Endodermal cell (in vitro differentiated cells): Measurements from ENCODE around the gene PANK3. TPM values are rescaled to one million over a fixed set of nuclear protein-coding genes. Genes with fewer than 3 reads are reported as not detected.

Experiments
- DNase-seq: peaks from one replicate; pipeline ENCODE4 v3.0.0-alpha.2; 2017
- H3K27ac ChIP-seq: 2 replicates; pipeline ENCODE4 v1.5.1; 2013; ENCODE audit warnings: mild to moderate bottlenecking, low read depth, low read length, moderate library complexity
- H3K27me3 ChIP-seq: 2 replicates; pipeline ENCODE4 v1.6.1; 2013; ENCODE audit warnings: mild to moderate bottlenecking, low read length, moderate library complexity; ENCODE audit not compliant: insufficient read depth, control insufficient read depth, poor library complexity, severe bottlenecking
- H3K36me3 ChIP-seq: 2 replicates; pipeline ENCODE4 v1.7.0; 2013; ENCODE audit warnings: mild to moderate bottlenecking, low read length, moderate library complexity; ENCODE audit not compliant: control insufficient read depth, insufficient read depth
- H3K4me1 ChIP-seq: one replicate; pipeline ENCODE4 v1.7.0; 2013; ENCODE audit warnings: low read length; ENCODE audit not compliant: control insufficient read depth, insufficient read depth
- H3K4me3 ChIP-seq: 2 replicates; pipeline ENCODE4 v1.5.1; 2013; ENCODE audit warnings: mild to moderate bottlenecking, low read length, moderate library complexity
- H3K9ac ChIP-seq: 2 replicates; pipeline ENCODE4 v1.6.1; 2013; ENCODE audit warnings: mild to moderate bottlenecking, low read length, moderate library complexity; ENCODE audit not compliant: poor library complexity, severe bottlenecking; ENCODE audit errors: extremely low read depth
- H3K9me3 ChIP-seq: 2 replicates; pipeline ENCODE4 v1.6.1; 2013; ENCODE audit warnings: mild to moderate bottlenecking, low read length, moderate library complexity; ENCODE audit not compliant: control insufficient read depth
- H3K27ac Mint-ChIP-seq: 2 replicates; pipeline ENCODE4 v1.8.0; 2020; ENCODE audit warnings: mixed read lengths
- H3K27me3 Mint-ChIP-seq: 2 replicates; pipeline ENCODE4 v1.8.0; 2021; ENCODE audit warnings: mild to moderate bottlenecking, mixed read lengths; ENCODE audit not compliant: insufficient read depth
- H3K36me3 Mint-ChIP-seq: 2 replicates; pipeline ENCODE4 v1.8.0; 2020; ENCODE audit warnings: low read depth, mixed read lengths
- H3K4me1 Mint-ChIP-seq: 2 replicates; pipeline ENCODE4 v1.8.0; 2020; ENCODE audit warnings: mixed read lengths
- H3K4me3 Mint-ChIP-seq: 2 replicates; pipeline ENCODE4 v1.8.0; 2020; ENCODE audit warnings: mild to moderate bottlenecking, moderate library complexity, mixed read lengths
- H3K9me3 Mint-ChIP-seq: 2 replicates; pipeline ENCODE4 v1.8.0; 2020; ENCODE audit warnings: mild to moderate bottlenecking, mixed read lengths
- WGBS, 2 experiments: methylation state at CpG; one replicate each; pipeline versions ENCODE4 v1.1.5 to v1.1.7; 2013; ENCODE audit warnings: missing lambda C conversion rate in 2 of 2, mixed read lengths in 1 of 2; ENCODE audit not compliant: insufficient coverage in 1 of 2, insufficient read length in 1 of 2; 5-methylcytosine and 5-hydroxymethylcytosine counted together
- total RNA-seq, 2 donors: library from RNA; stranded (reverse); fragmentation: NEBNext Ultra II Directional in 1 of 2; extraction: Animal tissue kit (Norgen Biotek cat#: 25700) in 1 of 2; gene quantifications; 2 replicates in 1 of 2; 3 replicates in 1 of 2; pipeline ENCODE4 v1.2.1, GENCODE V29; 2021
- TF ChIP-seq, protein P1 (sequence below): fragments of 200-600 bp; sonication (generic); conservative IDR thresholded peaks from 2 replicates; pipeline ENCODE4 v1.5.0; 2021; ENCODE audit warnings: antibody characterized with exemption, mild to moderate bottlenecking

The PANK3 gene
- total RNA-seq, 2 donors from 2014 or later = 101 to 111 TPM

DNA sequence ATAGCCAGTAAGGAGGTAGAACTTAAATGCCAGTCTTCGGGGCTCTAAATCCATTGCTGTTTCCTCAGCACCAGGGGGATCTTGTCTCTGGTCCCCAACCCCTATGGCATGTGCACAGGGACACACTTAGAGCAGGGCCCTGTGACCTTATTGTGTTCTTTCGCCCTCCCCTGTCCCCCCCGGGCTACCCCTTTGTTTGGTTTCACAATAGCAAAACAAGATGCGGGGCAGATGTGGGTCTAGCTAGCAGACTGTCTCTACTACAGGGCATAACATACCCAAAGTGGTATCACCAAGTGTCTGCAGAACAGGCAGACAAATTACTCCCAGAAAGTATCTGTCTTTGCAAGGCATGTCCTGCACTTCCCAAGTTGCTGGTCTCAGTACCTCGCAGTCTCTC, 48.0 kb downstream of the PANK3 start:
- Histone ChIP-seq H3K9ac (no peak overlapping the region), H3K27ac (no peak overlapping the region), H3K9me3 (no peaks in the 10 kb centered on the region), H3K36me3 (no peaks in the 10 kb centered on the region), H3K4me3 (no peak overlapping the region), H3K27me3 (peaks cover 41% of the 10 kb centered on the region), H3K4me1 (no peaks in the 10 kb centered on the region)
- Mint-ChIP-seq H3K4me1 (no peaks in the 10 kb centered on the region), H3K4me3 (no peak overlapping the region), H3K36me3 (no peaks in the 10 kb centered on the region), H3K27ac (no peak overlapping the region), H3K9me3 (peaks cover 2% of the 10 kb centered on the region), H3K27me3 (peaks cover 37% of the 10 kb centered on the region)
- TF ChIP-seq, protein P1, sequence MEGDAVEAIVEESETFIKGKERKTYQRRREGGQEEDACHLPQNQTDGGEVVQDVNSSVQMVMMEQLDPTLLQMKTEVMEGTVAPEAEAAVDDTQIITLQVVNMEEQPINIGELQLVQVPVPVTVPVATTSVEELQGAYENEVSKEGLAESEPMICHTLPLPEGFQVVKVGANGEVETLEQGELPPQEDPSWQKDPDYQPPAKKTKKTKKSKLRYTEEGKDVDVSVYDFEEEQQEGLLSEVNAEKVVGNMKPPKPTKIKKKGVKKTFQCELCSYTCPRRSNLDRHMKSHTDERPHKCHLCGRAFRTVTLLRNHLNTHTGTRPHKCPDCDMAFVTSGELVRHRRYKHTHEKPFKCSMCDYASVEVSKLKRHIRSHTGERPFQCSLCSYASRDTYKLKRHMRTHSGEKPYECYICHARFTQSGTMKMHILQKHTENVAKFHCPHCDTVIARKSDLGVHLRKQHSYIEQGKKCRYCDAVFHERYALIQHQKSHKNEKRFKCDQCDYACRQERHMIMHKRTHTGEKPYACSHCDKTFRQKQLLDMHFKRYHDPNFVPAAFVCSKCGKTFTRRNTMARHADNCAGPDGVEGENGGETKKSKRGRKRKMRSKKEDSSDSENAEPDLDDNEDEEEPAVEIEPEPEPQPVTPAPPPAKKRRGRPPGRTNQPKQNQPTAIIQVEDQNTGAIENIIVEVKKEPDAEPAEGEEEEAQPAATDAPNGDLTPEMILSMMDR = no peak
- WGBS, 2 experiments = 88 to 100% methylated on average over 2 to 5 of the region's 5 CpGs
- no peak for DNase-seq

DNA sequence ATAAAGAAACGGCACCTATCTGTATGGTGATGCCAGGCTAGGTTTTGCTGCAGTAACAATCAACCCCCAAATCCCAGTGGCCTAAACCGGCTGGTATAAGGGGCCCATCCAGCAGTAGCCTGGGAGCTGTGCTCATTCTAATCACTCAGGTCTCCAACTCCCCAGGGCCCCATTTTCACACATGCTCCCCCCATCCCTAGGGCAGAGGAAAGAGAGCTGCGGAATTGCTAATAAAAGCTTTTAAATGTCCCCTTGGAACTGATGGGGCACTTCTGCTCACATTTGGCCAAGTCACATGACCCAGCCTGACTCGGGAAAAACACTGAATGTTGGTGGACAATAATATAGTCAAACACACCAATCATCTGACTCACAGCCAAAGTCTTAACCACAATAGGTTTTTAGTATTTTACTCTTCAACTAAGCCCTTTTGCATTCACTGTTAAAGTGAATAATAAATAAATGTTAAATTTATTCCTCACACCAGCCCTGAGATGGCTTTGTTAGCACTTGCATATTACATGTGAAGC, 48.5 kb downstream of the PANK3 start:
- Mint-ChIP-seq H3K4me1 (no peaks in the 10 kb centered on the region), H3K4me3 (peak overlapping the region; percentile 57), H3K9me3 (peaks cover 2% of the 10 kb centered on the region), H3K36me3 (no peaks in the 10 kb centered on the region), H3K27me3 (peaks cover 37% of the 10 kb centered on the region), H3K27ac (no peak overlapping the region)
- Histone ChIP-seq H3K27me3 (peaks cover 41% of the 10 kb centered on the region), H3K36me3 (no peaks in the 10 kb centered on the region), H3K27ac (no peak overlapping the region), H3K9me3 (no peaks in the 10 kb centered on the region), H3K9ac (no peak overlapping the region), H3K4me1 (no peaks in the 10 kb centered on the region), H3K4me3 (no peak overlapping the region)
- TF ChIP-seq, protein P1 = no peak
- no peak for DNase-seq
- WGBS, 2 experiments = 91 to 100% methylated on average over 1 to 4 of the region's 4 CpGs

DNA sequence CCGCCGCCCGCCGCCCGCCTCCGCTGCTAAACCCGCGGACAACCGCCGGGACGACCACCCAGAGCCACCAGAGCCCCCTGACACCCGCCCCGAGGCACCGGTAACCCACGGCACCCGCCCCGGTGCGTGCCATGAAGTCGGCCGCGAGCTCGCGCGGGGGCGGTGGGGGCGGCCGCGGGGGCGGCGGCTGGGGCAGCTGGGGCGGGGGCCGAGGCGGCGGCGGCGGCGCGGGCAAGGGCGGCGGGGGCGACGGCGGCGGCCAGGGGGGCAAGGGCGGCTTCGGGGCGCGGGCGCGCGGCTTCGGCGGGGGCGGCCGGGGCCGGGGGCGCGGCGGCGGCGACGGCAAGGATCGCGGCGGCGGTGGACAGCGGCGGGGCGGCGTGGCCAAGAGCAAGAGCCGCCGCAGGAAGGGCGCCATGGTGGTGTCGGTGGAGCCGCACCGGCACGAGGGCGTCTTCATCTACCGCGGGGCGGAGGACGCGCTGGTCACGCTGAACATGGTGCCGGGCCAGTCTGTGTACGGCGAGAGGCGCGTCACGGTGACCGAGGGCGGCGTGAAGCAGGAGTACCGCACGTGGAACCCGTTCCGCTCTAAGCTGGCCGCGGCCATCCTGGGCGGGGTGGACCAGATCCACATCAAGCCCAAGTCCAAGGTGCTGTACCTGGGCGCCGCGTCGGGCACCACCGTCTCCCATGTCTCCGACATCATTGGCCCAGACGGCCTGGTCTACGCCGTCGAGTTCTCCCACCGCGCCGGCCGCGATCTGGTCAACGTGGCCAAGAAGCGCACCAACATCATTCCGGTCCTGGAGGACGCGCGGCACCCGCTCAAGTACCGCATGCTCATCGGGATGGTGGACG, 49.6 kb downstream of the PANK3 start:
- Histone ChIP-seq H3K9ac (no peak overlapping the region), H3K9me3 (no peaks in the 10 kb centered on the region), H3K4me1 (no peaks in the 10 kb centered on the region), H3K4me3 (no peak overlapping the region), H3K36me3 (no peaks in the 10 kb centered on the region), H3K27ac (no peak overlapping the region), H3K27me3 (peaks cover 41% of the 10 kb centered on the region)
- DNase-seq = peak; percentile 69
- Mint-ChIP-seq H3K4me3 (peak overlapping the region; percentile 57), H3K27ac (no peak overlapping the region), H3K36me3 (no peaks in the 10 kb centered on the region), H3K27me3 (peaks cover 37% of the 10 kb centered on the region), H3K4me1 (no peaks in the 10 kb centered on the region), H3K9me3 (peaks cover 2% of the 10 kb centered on the region)
- 25 to 65% methylated on average over 48 to 125 of the region's 125 CpGs for WGBS, 2 experiments
- TF ChIP-seq, protein P1 = no peak
